SU-DHL-6 (cell line): ENCODE measurements around the gene PWP2.
"Not testable (repeated sequence)": the region's sequence is repeated elsewhere in the genome, so short reads cannot be mapped to it uniquely, and the experiment has no call there.

Experiments
- H2AFZ ChIP-seq: fragments of 200-600 bp; sonication (generic); 2 replicates; pipeline ENCODE4 v1.6.1; 2014; ENCODE audit warnings: low read depth, mild to moderate bottlenecking, moderate library complexity, mixed read lengths, antibody characterized with exemption, low read length; ENCODE audit not compliant: severe bottlenecking
- H3F3A ChIP-seq: fragments of 200-600 bp; shearing (Covaris generic); 2 replicates; pipeline ENCODE4 v1.6.0; 2016; ENCODE audit warnings: antibody characterized with exemption, mild to moderate bottlenecking; ENCODE audit not compliant: insufficient read depth
- H3K27ac ChIP-seq: fragments of 200-600 bp; sonication (generic); 2 replicates; pipeline ENCODE4 v1.5.1; 2016; ENCODE audit warnings: low read depth, mild to moderate bottlenecking, low read length, moderate library complexity, mixed read lengths
- H3K27me3 ChIP-seq: fragments of 200-600 bp; sonication (generic), shearing (Covaris generic); 2 replicates; pipeline ENCODE4 v1.6.0; 2014; ENCODE audit warnings: mild to moderate bottlenecking, low read length
- H3K36me3 ChIP-seq: fragments of 200-600 bp; sonication (generic); 2 replicates; pipeline ENCODE4 v1.6.1; 2014; ENCODE audit warnings: mild to moderate bottlenecking, low read length, mixed read lengths
- H3K4me2 ChIP-seq: fragments of 300-600, 200-600 bp; shearing (Covaris generic), sonication (generic); 2 replicates; pipeline ENCODE4 v1.6.0; 2014; ENCODE audit warnings: low read length, low read depth, mild to moderate bottlenecking; ENCODE audit not compliant: poor library complexity, severe bottlenecking
- H3K4me3 ChIP-seq: fragments of 200-600 bp; sonication (generic); 2 replicates; pipeline ENCODE4 v1.5.1; 2014; ENCODE audit warnings: antibody characterized with exemption, low read length, mild to moderate bottlenecking, mixed read lengths; ENCODE audit not compliant: insufficient read depth, poor library complexity, severe bottlenecking
- H3K79me2 ChIP-seq: fragments of 200-600 bp; sonication (generic); 2 replicates; pipeline ENCODE4 v1.6.1; 2014; ENCODE audit warnings: mild to moderate bottlenecking, low read length, moderate library complexity; ENCODE audit not compliant: insufficient read depth
- H3K9ac ChIP-seq: fragments of 200-600 bp; sonication (generic); 2 replicates; pipeline ENCODE4 v1.7.0; 2014; ENCODE audit warnings: mild to moderate bottlenecking, low read length
- H3K9me2 ChIP-seq: fragments of 200-600 bp; sonication (generic); replicated peaks from 2 replicates; pipeline ENCODE4 v1.6.1; 2014; ENCODE audit warnings: low read length; ENCODE audit not compliant: insufficient read depth
- H3K9me3 ChIP-seq: fragments of 200-600 bp; sonication (generic); 2 replicates; pipeline ENCODE4 v1.6.1; 2014; ENCODE audit warnings: low read length, mixed read lengths; ENCODE audit not compliant: insufficient read depth
- H4K20me1 ChIP-seq: fragments of 200-600 bp; sonication (generic); 2 replicates; pipeline ENCODE4 v1.6.1; 2014; ENCODE audit warnings: low read depth, mild to moderate bottlenecking, antibody characterized with exemption, low read length, moderate library complexity, mixed read lengths

The PWP2 gene

GRCh38 chr21:44153889-44154228 lies 46.7 kb downstream of the PWP2 start:
- not testable (repeated sequence) for H3K4me2 ChIP-seq, H3K9me3 ChIP-seq, H3K4me3 ChIP-seq, H3K27me3 ChIP-seq, H2AFZ ChIP-seq, H3K27ac ChIP-seq, H3F3A ChIP-seq, H3K9ac ChIP-seq, H3K36me3 ChIP-seq, H3K79me2 ChIP-seq, H4K20me1 ChIP-seq, H3K9me2 ChIP-seq

DNA sequence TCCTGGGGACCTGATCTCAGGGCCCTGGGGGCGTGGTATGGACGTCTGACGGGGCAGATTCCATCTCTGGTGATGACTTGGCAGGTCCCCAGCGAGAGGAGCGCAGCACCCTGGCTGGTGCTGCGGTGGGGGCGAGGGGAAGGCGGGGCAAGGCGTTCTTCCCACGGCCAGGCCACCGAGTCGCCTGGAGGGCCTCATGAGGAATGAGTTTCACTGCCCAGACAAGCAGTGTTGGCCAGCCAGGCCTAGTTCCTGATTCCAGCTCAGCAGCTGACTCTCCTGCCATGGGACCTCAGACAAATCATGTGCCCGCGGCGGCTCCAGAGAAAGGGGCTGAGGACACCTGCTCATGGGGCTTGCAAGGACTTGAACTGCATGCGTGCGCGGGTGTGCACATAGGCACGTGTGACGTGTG lies 47.6 kb downstream of the PWP2 start:
- not testable (repeated sequence) for H3K36me3 ChIP-seq, H4K20me1 ChIP-seq, H3K9ac ChIP-seq, H3F3A ChIP-seq, H3K27ac ChIP-seq, H2AFZ ChIP-seq, H3K9me3 ChIP-seq, H3K4me3 ChIP-seq, H3K4me2 ChIP-seq, H3K9me2 ChIP-seq, H3K79me2 ChIP-seq, H3K27me3 ChIP-seq

- H3K4me2 ChIP-seq, H2AFZ ChIP-seq, H3K79me2 ChIP-seq, H4K20me1 ChIP-seq, H3K4me3 ChIP-seq, H3K9me2 ChIP-seq, H3F3A ChIP-seq, H3K9ac ChIP-seq, H3K36me3 ChIP-seq, H3K27me3 ChIP-seq, H3K9me3 ChIP-seq: not testable (repeated sequence)
- H3K27ac ChIP-seq: peak overlapping the region; percentile 77
Measured at GRCh38 chr21:44155231-44155993, 48.2 kb downstream of the PWP2 start.

GRCh38 chr21:44155994-44156380 lies 48.8 kb downstream of the PWP2 start:
- H3K27me3 ChIP-seq, H3K79me2 ChIP-seq: not testable (repeated sequence)

DNA sequence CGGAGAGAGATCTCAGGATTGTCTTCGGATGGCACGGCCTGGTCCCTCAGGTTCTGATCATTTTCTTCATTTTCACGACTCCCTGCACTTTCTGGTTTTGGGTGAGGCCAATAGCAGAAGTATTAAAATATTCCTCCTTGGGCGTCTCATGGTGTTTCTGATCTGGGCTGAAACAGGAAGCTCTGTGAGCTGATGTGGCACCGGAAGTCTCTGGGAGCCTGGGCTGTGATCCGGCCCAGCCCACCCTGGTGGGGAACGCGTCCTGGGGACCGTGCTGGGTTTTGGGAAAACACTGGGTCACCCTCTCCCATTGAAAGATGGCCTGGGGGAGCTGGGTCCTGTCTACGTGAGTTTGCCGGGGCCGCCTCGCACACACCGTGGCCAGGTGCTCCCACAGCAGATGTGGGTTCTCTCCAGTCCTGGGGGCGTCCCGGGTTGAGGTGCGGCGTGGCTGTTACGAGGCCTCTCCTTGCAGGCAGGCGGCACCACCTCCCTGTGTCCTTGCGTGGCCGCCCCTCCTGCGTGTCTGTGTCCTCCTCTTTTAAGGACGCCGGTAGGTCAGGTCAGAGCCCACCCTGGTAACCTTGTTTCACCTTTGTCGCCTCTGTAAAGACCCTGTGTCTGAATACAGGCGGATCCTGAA lies 50.4 kb downstream of the PWP2 start:
- 0 out of 2 replicates have a peak overlapping the region, but pooled peaks have one; percentile 32 for H3K27ac ChIP-seq
- H3F3A ChIP-seq, H3K9me3 ChIP-seq, H3K79me2 ChIP-seq, H2AFZ ChIP-seq, H3K9ac ChIP-seq, H3K4me2 ChIP-seq, H3K36me3 ChIP-seq, H3K4me3 ChIP-seq, H3K27me3 ChIP-seq, H3K9me2 ChIP-seq, H4K20me1 ChIP-seq: not testable (repeated sequence)

More at GRCh38 chr21:44155994-44156380, 48.8 kb downstream of the PWP2 start:
- H3F3A ChIP-seq, H4K20me1 ChIP-seq, H3K4me2 ChIP-seq, H3K9ac ChIP-seq, H3K4me3 ChIP-seq, H3K9me3 ChIP-seq, H3K9me2 ChIP-seq, H3K36me3 ChIP-seq, H2AFZ ChIP-seq: not testable (repeated sequence)
- H3K27ac ChIP-seq: peak overlapping the region; percentile 77

DNA sequence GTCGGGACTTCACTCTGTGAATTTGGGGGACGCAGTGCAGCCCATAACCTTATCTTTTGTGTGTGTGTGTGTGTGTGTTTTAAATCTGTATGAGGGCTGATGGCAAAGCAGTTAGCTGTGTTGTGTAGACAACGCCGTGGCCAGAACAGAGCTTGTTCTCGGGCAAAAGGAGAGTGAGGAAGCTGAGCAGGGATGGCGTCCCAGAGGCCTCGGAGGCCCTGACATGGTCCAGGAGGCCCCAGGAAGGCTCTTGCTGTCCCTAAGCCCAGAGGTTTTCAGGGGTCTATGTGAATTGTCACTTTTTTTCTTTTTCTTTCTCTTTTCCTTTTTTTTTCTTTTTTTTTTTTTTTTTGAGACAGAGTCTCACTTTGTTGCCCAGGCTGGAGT lies 50.9 kb downstream of the PWP2 start:
- H3K9me3 ChIP-seq, H3K27me3 ChIP-seq, H3K27ac ChIP-seq, H3K4me2 ChIP-seq, H3K79me2 ChIP-seq, H3K9ac ChIP-seq, H2AFZ ChIP-seq, H3K36me3 ChIP-seq, H3F3A ChIP-seq, H4K20me1 ChIP-seq, H3K4me3 ChIP-seq, H3K9me2 ChIP-seq: not testable (repeated sequence)

- not testable (repeated sequence) for H3K4me2 ChIP-seq, H3K9ac ChIP-seq, H4K20me1 ChIP-seq, H3K9me2 ChIP-seq, H3K4me3 ChIP-seq, H3K27me3 ChIP-seq, H3K79me2 ChIP-seq, H3K9me3 ChIP-seq, H3K36me3 ChIP-seq, H3F3A ChIP-seq, H2AFZ ChIP-seq
- H3K27ac ChIP-seq: peak overlapping the region; percentile 73
Measured at GRCh38 chr21:44159349-44160297, 52.4 kb downstream of the PWP2 start.
